Activated T-cell treated with anti-CD3 and anti-CD28 coated beads, Interleukin-2, amount 50 U/mL, for 4 hours (primary cell): ENCODE data around the gene TRIM44. TPM values are rescaled to one million over a fixed set of nuclear protein-coding genes. Genes with fewer than 3 reads are reported as not detected.
A peak's percentile ranks its signal among the peaks of the same experiment; 100 is the strongest.

Experiments used
- ATAC-seq, 2 donors: fragments of 200-7000 bp; cut with Tn5 transposase; one replicate each; pipeline ENCODE4 v1.10.0; 2021
- DNase-seq: peaks from one replicate; pipeline ENCODE4 v3.0.0-alpha.2; 2020
- H3K27me3 Mint-ChIP-seq: one replicate; pipeline ENCODE4 v1.8.0; 2021; ENCODE audit warnings: low read depth, mixed read lengths
- H3K36me3 Mint-ChIP-seq: one replicate; pipeline ENCODE4 v1.8.0; 2022; ENCODE audit warnings: mixed read lengths; ENCODE audit not compliant: insufficient read depth
- H3K4me1 Mint-ChIP-seq: one replicate; pipeline ENCODE4 v1.8.0; 2021; ENCODE audit warnings: low read depth, mixed read lengths
- H3K4me3 Mint-ChIP-seq: one replicate; pipeline ENCODE4 v1.8.0; 2021; ENCODE audit warnings: mild to moderate bottlenecking, moderate library complexity, mixed read lengths
- H3K9me3 Mint-ChIP-seq: one replicate; pipeline ENCODE4 v1.8.0; 2021; ENCODE audit warnings: mixed read lengths
- total RNA-seq, 3 donors: library from RNA; stranded (reverse); gene quantifications; one replicate each; pipeline ENCODE4 v1.2.1, GENCODE V29; 2021

The TRIM44 gene
- total RNA-seq, 3 donors from 2014 or later = 38.6 to 48.5 (median 45.3) TPM

DNA sequence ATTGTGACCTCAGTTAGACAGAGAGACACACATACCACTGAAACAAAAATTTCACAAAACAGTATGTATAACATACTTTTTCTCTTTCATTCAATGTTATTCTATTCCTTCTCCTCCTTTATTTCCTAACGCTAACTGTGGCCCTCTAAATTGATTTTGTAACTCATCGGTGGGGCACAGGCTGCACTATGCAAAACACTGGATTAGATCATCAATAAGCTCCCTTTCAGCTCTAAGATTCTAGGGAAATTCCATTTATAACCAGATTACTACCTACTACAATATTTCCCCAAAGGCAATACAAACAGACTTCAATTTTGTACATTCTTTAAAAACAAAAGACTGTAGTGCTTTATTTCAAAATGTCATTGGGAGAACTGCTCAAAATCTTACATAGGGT, 38.3 kb upstream of the TRIM44 start:
- Mint-ChIP-seq H3K27me3 (peaks cover 74% of the 10 kb centered on the region), H3K4me1 (peaks cover 9% of the 10 kb centered on the region), H3K9me3 (no peaks in the 10 kb centered on the region), H3K4me3 (no peak overlapping the region), H3K36me3 (no peaks in the 10 kb centered on the region)
- no peak for ATAC-seq
- no peak for DNase-seq

DNA sequence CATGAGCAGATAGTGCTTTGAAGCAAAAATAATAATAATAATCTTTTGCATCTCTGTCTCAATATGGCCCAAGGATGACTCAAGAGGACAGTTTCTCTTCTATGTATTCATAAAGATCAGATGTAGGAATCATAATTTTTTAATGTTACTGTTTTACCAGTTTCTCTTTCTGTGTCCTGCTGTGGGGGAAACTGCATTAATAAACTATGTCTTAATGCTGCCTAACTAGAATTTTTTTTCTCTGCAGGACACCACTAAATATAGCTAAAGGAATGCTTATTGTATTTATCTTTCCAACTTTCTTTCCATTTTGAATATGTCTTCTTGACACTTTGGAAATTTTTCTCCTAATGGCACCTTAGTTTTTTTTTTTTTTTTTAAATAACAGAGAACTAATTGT, 37.8 kb upstream of the TRIM44 start:
- ATAC-seq (no peak), DNase-seq (no peak)
- no peak overlapping the region for H3K4me3 Mint-ChIP-seq
- H3K36me3 Mint-ChIP-seq = no peaks in the 10 kb centered on the region
- H3K9me3 Mint-ChIP-seq = no peaks in the 10 kb centered on the region
- peaks cover 8% of the 10 kb centered on the region for H3K4me1 Mint-ChIP-seq
- peaks cover 72% of the 10 kb centered on the region for H3K27me3 Mint-ChIP-seq

- Mint-ChIP-seq H3K27me3 (peaks cover 64% of the 10 kb centered on the region), H3K36me3 (no peaks in the 10 kb centered on the region), H3K4me3 (no peak overlapping the region), H3K9me3 (no peaks in the 10 kb centered on the region), H3K4me1 (no peaks in the 10 kb centered on the region)
- DNase-seq (no peak), ATAC-seq (no peak)
Measured at GRCh38 chr11:35626501-35626900, 36.1 kb upstream of the TRIM44 start.

- Mint-ChIP-seq H3K9me3 (no peaks in the 10 kb centered on the region), H3K4me3 (no peak overlapping the region), H3K4me1 (no peaks in the 10 kb centered on the region), H3K36me3 (no peaks in the 10 kb centered on the region), H3K27me3 (peaks cover 54% of the 10 kb centered on the region)
- DNase-seq (no peak), ATAC-seq (no peak)
Measured at GRCh38 chr11:35629511-35629910, 33.1 kb upstream of the TRIM44 start.

GRCh38 chr11:35629914-35630313, 32.7 kb upstream of the TRIM44 start:
- no peaks in the 10 kb centered on the region for H3K9me3 Mint-ChIP-seq
- no peaks in the 10 kb centered on the region for H3K36me3 Mint-ChIP-seq
- H3K4me3 Mint-ChIP-seq = no peak overlapping the region
- ATAC-seq (peak; percentile 30 to 54), DNase-seq (no peak)
- H3K4me1 Mint-ChIP-seq = no peaks in the 10 kb centered on the region
- peaks cover 54% of the 10 kb centered on the region for H3K27me3 Mint-ChIP-seq

DNA sequence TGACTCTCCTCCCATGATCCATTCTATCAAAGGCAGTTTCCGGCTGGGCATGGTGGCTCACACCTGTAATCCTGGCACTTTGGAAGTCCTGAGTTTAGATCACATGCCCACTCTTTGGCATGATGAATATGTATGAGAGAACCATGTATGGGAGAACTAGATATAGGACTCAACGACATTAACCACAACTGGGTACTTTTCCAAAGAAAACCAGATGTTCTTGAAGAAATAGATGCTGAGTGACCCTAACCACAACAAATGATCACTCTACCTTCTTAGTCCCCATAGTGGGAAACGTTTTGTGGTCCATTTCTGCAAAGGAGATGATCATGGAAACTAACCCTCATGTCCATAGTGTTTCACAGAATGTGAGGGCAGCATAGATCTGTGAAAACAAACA, 30.7 kb upstream of the TRIM44 start:
- ATAC-seq (no peak), DNase-seq (no peak)
- no peaks in the 10 kb centered on the region for H3K9me3 Mint-ChIP-seq
- H3K36me3 Mint-ChIP-seq = no peaks in the 10 kb centered on the region
- H3K4me1 Mint-ChIP-seq = no peaks in the 10 kb centered on the region
- peaks cover 50% of the 10 kb centered on the region for H3K27me3 Mint-ChIP-seq
- no peak overlapping the region for H3K4me3 Mint-ChIP-seq

DNA sequence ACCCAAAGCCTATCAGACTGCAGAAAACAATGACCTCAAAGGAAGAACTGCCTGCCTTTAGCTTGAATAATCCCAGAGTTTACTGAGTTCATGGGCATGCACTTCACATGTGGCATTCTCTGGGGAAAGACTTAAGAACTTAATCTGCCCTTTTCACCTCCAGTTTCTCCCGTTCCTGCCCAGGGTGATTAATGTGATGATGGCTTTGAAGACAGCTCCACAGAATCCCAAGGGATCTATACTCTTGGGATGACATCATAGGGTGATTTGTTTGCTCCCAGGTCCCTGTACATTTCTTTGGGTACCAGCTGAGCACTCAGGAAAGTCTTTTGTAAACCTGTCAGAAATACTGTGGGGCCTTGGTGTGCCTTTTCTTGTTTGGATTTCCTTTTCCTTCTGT, 30.3 kb upstream of the TRIM44 start:
- no peaks in the 10 kb centered on the region for H3K9me3 Mint-ChIP-seq
- no peaks in the 10 kb centered on the region for H3K36me3 Mint-ChIP-seq
- H3K27me3 Mint-ChIP-seq = peaks cover 47% of the 10 kb centered on the region
- H3K4me3 Mint-ChIP-seq = no peak overlapping the region
- ATAC-seq (no peak), DNase-seq (no peak)
- no peaks in the 10 kb centered on the region for H3K4me1 Mint-ChIP-seq

GRCh38 chr11:35633827-35634423, 28.6 kb upstream of the TRIM44 start:
- H3K4me1 Mint-ChIP-seq = no peaks in the 10 kb centered on the region
- H3K9me3 Mint-ChIP-seq = no peaks in the 10 kb centered on the region
- H3K27me3 Mint-ChIP-seq = peaks cover 45% of the 10 kb centered on the region
- no peaks in the 10 kb centered on the region for H3K36me3 Mint-ChIP-seq
- DNase-seq = no peak
- ATAC-seq = no peak
- H3K4me3 Mint-ChIP-seq = no peak overlapping the region

DNA sequence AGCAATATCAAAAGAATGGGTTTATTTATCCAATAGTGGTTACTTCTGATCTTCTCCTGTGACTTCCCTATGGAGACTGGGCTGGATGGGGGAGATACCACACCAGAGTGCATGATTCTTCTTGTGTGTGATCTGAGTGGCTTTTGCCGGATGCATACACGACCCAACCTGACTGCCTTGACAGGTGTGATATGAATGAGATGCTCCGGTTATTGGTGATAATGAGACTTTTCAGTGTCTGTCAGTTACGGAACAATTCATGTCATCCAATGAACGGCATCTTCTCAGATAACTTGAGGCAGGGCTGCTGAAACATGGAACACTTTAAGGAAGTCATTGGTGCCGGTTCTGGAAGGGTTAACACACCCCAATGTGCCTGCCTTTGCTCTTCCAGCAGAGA, 26.6 kb upstream of the TRIM44 start:
- Mint-ChIP-seq H3K9me3 (no peaks in the 10 kb centered on the region), H3K4me3 (no peak overlapping the region), H3K27me3 (peaks cover 35% of the 10 kb centered on the region), H3K36me3 (no peaks in the 10 kb centered on the region), H3K4me1 (no peaks in the 10 kb centered on the region)
- ATAC-seq = no peak
- no peak for DNase-seq

GRCh38 chr11:35639591-35640179, 22.9 kb upstream of the TRIM44 start:
- no peak overlapping the region for H3K4me3 Mint-ChIP-seq
- no peaks in the 10 kb centered on the region for H3K4me1 Mint-ChIP-seq
- DNase-seq = no peak
- H3K9me3 Mint-ChIP-seq = no peaks in the 10 kb centered on the region
- ATAC-seq = no peak
- H3K36me3 Mint-ChIP-seq = no peaks in the 10 kb centered on the region
- H3K27me3 Mint-ChIP-seq = peaks cover 26% of the 10 kb centered on the region

GRCh38 chr11:35641171-35641897, 21.2 kb upstream of the TRIM44 start:
- H3K9me3 Mint-ChIP-seq = no peaks in the 10 kb centered on the region
- peaks cover 1% of the 10 kb centered on the region for H3K36me3 Mint-ChIP-seq
- H3K4me1 Mint-ChIP-seq = no peaks in the 10 kb centered on the region
- no peak for DNase-seq
- H3K4me3 Mint-ChIP-seq = no peak overlapping the region
- peaks cover 25% of the 10 kb centered on the region for H3K27me3 Mint-ChIP-seq
- no peak for ATAC-seq

DNA sequence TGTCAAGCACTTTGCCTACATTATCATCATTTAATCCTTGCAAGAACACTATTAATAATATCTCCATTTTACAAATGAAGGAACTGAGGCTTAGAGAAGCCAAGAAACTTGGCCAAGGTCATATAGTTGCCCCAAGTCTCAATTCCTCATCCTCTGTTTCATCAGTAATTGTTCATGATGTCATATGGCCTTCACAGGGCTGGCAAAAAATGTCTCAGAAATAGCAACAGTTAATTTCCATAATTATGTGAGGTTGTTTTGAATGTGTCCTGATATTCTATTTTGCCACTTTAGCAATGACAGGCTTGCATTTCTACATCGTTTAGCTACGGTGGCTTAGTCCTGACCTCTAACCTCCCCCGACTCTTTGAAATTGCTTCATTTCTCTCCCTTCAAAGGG, 20.6 kb upstream of the TRIM44 start:
- Mint-ChIP-seq H3K4me3 (no peak overlapping the region), H3K36me3 (peaks cover 1% of the 10 kb centered on the region), H3K9me3 (no peaks in the 10 kb centered on the region), H3K27me3 (peaks cover 29% of the 10 kb centered on the region), H3K4me1 (no peaks in the 10 kb centered on the region)
- no peak for ATAC-seq
- DNase-seq = no peak

DNA sequence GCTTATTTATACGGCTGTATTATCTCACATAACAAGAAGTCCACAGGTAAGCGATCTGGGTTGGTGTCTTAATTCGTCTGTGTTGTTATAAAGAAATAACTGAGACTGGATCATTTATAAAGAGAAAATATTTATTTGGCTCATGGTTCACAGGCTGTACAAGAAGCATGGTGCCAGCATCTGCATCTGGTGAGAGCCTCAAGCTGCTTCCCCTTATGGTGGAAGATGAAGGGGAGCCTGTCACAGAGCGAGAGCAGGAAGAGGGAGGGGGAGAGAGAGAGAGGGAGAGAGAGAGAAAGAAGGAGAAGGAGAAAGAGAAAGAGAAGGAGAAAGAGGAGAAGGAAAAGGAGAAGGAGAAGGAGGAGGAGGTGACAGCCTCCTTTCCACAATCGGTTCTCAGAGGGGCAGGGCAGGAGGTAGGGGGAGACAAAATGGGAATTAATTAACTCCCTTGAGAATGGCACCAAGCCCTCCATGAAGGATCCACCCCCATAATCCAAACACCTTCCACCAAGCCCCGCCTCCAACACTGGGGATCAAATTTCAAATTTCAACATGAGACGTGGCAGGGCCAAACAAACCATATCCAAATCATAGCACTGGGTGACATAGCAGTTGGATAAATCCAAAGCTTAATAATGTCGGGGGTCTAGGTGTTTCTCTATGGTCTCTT, 15.0 kb upstream of the TRIM44 start:
- ATAC-seq (no peak), DNase-seq (no peak)
- Mint-ChIP-seq H3K4me3 (no peak overlapping the region), H3K4me1 (peaks cover 2% of the 10 kb centered on the region), H3K9me3 (no peaks in the 10 kb centered on the region), H3K27me3 (peaks cover 44% of the 10 kb centered on the region), H3K36me3 (peaks cover 1% of the 10 kb centered on the region)

GRCh38 chr11:35650006-35650405, 12.6 kb upstream of the TRIM44 start:
- H3K27me3 Mint-ChIP-seq = peaks cover 60% of the 10 kb centered on the region
- DNase-seq (no peak), ATAC-seq (peak; percentile 81 to 86)
- H3K36me3 Mint-ChIP-seq = peaks cover 1% of the 10 kb centered on the region
- H3K4me1 Mint-ChIP-seq = peaks cover 2% of the 10 kb centered on the region
- no peak overlapping the region for H3K4me3 Mint-ChIP-seq
- no peaks in the 10 kb centered on the region for H3K9me3 Mint-ChIP-seq

- peaks cover 1% of the 10 kb centered on the region for H3K36me3 Mint-ChIP-seq
- ATAC-seq (no peak), DNase-seq (no peak)
- peaks cover 62% of the 10 kb centered on the region for H3K27me3 Mint-ChIP-seq
- no peak overlapping the region for H3K4me3 Mint-ChIP-seq
- peaks cover 2% of the 10 kb centered on the region for H3K4me1 Mint-ChIP-seq
- H3K9me3 Mint-ChIP-seq = no peaks in the 10 kb centered on the region
Measured at GRCh38 chr11:35650467-35650866, 12.1 kb upstream of the TRIM44 start.
